Loucy (cell line): Measurements from ENCODE around the gene CHCHD10.

Source experiments
- H2AFZ ChIP-seq: fragments of 200-600 bp; sonication (generic); 2 replicates; pipeline ENCODE4 v1.6.0; 2016; ENCODE audit warnings: antibody characterized with exemption, mild to moderate bottlenecking, low read length, moderate library complexity
- H3F3A ChIP-seq: fragments of 200-600 bp; 2 replicates; pipeline ENCODE4 v1.6.0; 2016; ENCODE audit warnings: antibody characterized with exemption, low read depth, mild to moderate bottlenecking
- H3K27me3 ChIP-seq: fragments of 200-600 bp; sonication (generic); 2 replicates; pipeline ENCODE4 v1.6.1; 2014; ENCODE audit warnings: low read length, mild to moderate bottlenecking; ENCODE audit not compliant: insufficient read depth, poor library complexity, severe bottlenecking
- H3K36me3 ChIP-seq: fragments of 200-600 bp; sonication (generic); 2 replicates; pipeline ENCODE4 v1.6.1; 2016; ENCODE audit warnings: low read length; ENCODE audit not compliant: insufficient read depth
- H3K4me1 ChIP-seq: fragments of 200-600 bp; sonication (generic); 2 replicates; pipeline ENCODE4 v1.5.1; 2014; ENCODE audit warnings: low read length, mild to moderate bottlenecking; ENCODE audit not compliant: insufficient read depth, poor library complexity, severe bottlenecking
- H3K4me2 ChIP-seq: fragments of 200-600 bp; sonication (generic); 2 replicates; pipeline ENCODE4 v1.6.0; 2014; ENCODE audit warnings: antibody characterized with exemption, low read length, low read depth, mild to moderate bottlenecking; ENCODE audit not compliant: poor library complexity, severe bottlenecking
- H3K4me3 ChIP-seq: fragments of 200-600 bp; sonication (generic); 2 replicates; pipeline ENCODE4 v1.5.1; 2014; ENCODE audit warnings: low read length, mild to moderate bottlenecking, mixed read lengths; ENCODE audit not compliant: poor library complexity, severe bottlenecking
- H3K79me2 ChIP-seq: fragments of 200-600 bp; sonication (generic); 2 replicates; pipeline ENCODE4 v1.6.1; 2014; ENCODE audit warnings: low read length; ENCODE audit not compliant: insufficient read depth
- H3K9ac ChIP-seq: fragments of 200-600 bp; sonication (generic); 2 replicates; pipeline ENCODE4 v1.6.0; 2014; ENCODE audit warnings: mild to moderate bottlenecking, low read depth, low read length, moderate library complexity; ENCODE audit not compliant: poor library complexity, severe bottlenecking
- H3K9me2 ChIP-seq: fragments of 200-600 bp; sonication (generic); replicated peaks from 2 replicates; pipeline ENCODE4 v1.6.1; 2016; ENCODE audit warnings: low read depth, low read length, mixed read lengths
- H3K9me3 ChIP-seq: fragments of 200-600 bp; sonication (generic); 2 replicates; pipeline ENCODE4 v1.6.1; 2014; ENCODE audit warnings: mild to moderate bottlenecking, antibody characterized with exemption, low read length, low read depth; ENCODE audit not compliant: insufficient read depth
- H4K20me1 ChIP-seq: fragments of 200-600 bp; sonication (generic); 2 replicates; pipeline ENCODE4 v1.6.0; 2014; ENCODE audit warnings: antibody characterized with exemption, low read length, mild to moderate bottlenecking; ENCODE audit not compliant: insufficient read depth, poor library complexity, severe bottlenecking
- EZH2phosphoT487 ChIP-seq: fragments of 200-600 bp; IDR thresholded peaks from 2 replicates; pipeline ENCODE4 v1.6.1; 2018; ENCODE audit warnings: antibody characterized with exemption, mild to moderate bottlenecking, moderate library complexity, borderline replicate concordance
- TF ChIP-seq, protein P1 (sequence below): fragments of 200-600 bp; sonication (generic); conservative IDR thresholded peaks from 2 replicates; pipeline ENCODE4 v1.5.1; 2014; ENCODE audit warnings: mild to moderate bottlenecking, antibody characterized with exemption, low read length

CHCHD10 gene

DNA sequence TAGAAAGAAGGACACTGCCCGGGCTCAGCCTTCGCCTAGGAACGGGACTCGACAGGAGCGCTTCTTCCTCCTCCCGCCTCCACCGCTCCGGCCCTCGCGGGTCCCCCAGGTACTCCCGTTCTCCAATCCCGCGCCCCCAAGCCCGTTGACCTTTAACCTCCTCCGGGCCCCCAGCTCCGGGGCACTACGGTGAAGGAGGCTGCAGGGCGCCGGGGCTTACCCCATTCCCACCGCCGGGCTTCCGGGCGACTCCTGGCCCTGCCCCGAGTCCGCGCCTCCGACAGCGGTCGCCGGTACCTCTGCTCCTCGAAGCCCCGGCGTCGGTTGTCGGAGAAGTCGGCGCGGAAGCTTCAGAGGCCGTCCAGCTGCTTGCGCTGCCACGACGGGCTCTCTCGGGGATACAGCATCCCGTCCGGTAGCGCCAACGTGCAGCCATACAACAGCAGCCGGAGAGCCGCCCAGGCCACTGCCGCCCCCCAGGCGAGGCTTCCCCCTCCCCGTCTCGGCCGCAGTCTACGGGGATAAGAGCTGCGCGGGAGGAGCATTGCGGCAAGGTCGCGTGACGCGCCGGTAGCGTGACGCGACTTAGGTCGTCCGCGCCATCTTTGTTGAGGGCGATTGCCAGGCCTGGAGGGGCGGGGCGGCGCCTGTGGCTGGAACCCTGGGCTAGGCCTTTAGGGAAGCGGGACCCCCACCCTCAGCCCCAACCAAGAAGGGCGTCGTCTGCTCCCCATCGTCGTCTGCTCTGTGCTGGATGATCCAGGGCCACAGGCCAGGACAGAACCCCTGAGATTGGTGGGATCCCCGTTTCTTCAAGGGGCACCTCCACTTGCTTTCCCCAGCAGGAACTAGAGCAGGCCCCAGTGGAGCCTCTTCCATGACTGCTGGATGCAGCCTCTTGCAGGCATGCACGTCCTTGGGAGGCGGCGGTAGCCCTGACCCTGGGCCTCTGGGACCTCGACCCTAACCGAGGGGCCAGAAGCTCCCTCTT, 50.7 kb downstream of the CHCHD10 start:
- Histone ChIP-seq H3K9me3 (no peaks in the 10 kb centered on the region), H3K27me3 (no peaks in the 10 kb centered on the region), H3K4me3 (peak overlapping the region; percentile 90), H3K4me2 (peak overlapping the region; percentile 94), H3K79me2 (peaks cover 33% of the 10 kb centered on the region), H4K20me1 (peaks cover 8% of the 10 kb centered on the region), H3K4me1 (peaks cover 17% of the 10 kb centered on the region), H3K36me3 (peaks cover 3% of the 10 kb centered on the region; the same call in 1 of the 2 replicates), H2AFZ (peak overlapping the region; percentile 99), H3K9me2 (no peaks in the 10 kb centered on the region), H3K9ac (peak overlapping the region; percentile 93), H3F3A (no peaks in the 10 kb centered on the region)
- TF ChIP-seq EZH2phosphoT487: no peak
- TF ChIP-seq, protein P1, sequence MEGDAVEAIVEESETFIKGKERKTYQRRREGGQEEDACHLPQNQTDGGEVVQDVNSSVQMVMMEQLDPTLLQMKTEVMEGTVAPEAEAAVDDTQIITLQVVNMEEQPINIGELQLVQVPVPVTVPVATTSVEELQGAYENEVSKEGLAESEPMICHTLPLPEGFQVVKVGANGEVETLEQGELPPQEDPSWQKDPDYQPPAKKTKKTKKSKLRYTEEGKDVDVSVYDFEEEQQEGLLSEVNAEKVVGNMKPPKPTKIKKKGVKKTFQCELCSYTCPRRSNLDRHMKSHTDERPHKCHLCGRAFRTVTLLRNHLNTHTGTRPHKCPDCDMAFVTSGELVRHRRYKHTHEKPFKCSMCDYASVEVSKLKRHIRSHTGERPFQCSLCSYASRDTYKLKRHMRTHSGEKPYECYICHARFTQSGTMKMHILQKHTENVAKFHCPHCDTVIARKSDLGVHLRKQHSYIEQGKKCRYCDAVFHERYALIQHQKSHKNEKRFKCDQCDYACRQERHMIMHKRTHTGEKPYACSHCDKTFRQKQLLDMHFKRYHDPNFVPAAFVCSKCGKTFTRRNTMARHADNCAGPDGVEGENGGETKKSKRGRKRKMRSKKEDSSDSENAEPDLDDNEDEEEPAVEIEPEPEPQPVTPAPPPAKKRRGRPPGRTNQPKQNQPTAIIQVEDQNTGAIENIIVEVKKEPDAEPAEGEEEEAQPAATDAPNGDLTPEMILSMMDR: no peak
